Lower leg skin (tissue), 3 donors: ENCODE results near the gene YPEL4.

Experiments
- POLR2A ChIP-seq, 2 donors: fragments of 450-650 bp; IDR thresholded peaks; one replicate each; pipeline ENCODE4 v1.6.1; 2016 to 2017; ENCODE audit warnings: antibody characterized with exemption in 2 of 2, mild to moderate bottlenecking in 1 of 2, moderate library complexity in 1 of 2
- TF ChIP-seq, protein P1 (sequence below), 3 donors: fragments of 450-650 bp; IDR thresholded peaks; one replicate each; pipeline ENCODE4 v1.5.1; 2016; ENCODE audit warnings: antibody characterized with exemption in 3 of 3, mild to moderate bottlenecking in 3 of 3, moderate library complexity in 2 of 3

GRCh38 chr11:57667736-57668433, 18.2 kb upstream of the YPEL4 start, which contains the start of gene ZDHHC5:
- TF ChIP-seq, protein P1, sequence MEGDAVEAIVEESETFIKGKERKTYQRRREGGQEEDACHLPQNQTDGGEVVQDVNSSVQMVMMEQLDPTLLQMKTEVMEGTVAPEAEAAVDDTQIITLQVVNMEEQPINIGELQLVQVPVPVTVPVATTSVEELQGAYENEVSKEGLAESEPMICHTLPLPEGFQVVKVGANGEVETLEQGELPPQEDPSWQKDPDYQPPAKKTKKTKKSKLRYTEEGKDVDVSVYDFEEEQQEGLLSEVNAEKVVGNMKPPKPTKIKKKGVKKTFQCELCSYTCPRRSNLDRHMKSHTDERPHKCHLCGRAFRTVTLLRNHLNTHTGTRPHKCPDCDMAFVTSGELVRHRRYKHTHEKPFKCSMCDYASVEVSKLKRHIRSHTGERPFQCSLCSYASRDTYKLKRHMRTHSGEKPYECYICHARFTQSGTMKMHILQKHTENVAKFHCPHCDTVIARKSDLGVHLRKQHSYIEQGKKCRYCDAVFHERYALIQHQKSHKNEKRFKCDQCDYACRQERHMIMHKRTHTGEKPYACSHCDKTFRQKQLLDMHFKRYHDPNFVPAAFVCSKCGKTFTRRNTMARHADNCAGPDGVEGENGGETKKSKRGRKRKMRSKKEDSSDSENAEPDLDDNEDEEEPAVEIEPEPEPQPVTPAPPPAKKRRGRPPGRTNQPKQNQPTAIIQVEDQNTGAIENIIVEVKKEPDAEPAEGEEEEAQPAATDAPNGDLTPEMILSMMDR (IDR thresholded peaks at IDR 0.05) = no peak
- TF ChIP-seq POLR2A (IDR thresholded peaks at IDR 0.05) = no peak
